Osteoblast (primary cell): ENCODE data around the gene CXCL3. TPM values are rescaled to one million over a fixed set of nuclear protein-coding genes. Genes with fewer than 3 reads are reported as not detected.

Experiments used
- DNase-seq: peaks from one replicate; pipeline ENCODE4 v3.0.0; 2011; ENCODE audit warnings: low spot score, mixed read lengths; ENCODE audit not compliant: insufficient read length; ENCODE audit errors: missing footprints
- H2AFZ ChIP-seq: 2 replicates; pipeline ENCODE4 v1.6.0; 2011; ENCODE audit warnings: mild to moderate bottlenecking, low read length
- H3K27ac ChIP-seq: 2 replicates; pipeline ENCODE4 v1.5.1; 2011; ENCODE audit warnings: mild to moderate bottlenecking, low read depth, low read length, moderate library complexity
- H3K27me3 ChIP-seq: 2 replicates; pipeline ENCODE4 v1.6.0; 2012; ENCODE audit warnings: mild to moderate bottlenecking, control low read depth, inconsistent platforms, low read length, moderate library complexity; ENCODE audit not compliant: insufficient read depth
- H3K36me3 ChIP-seq: 2 replicates; pipeline ENCODE4 v1.5.1; 2011; ENCODE audit warnings: mild to moderate bottlenecking, low read length, control low read depth, moderate library complexity; ENCODE audit not compliant: insufficient read depth
- H3K4me1 ChIP-seq: 2 replicates; pipeline ENCODE4 v1.5.1; 2011; ENCODE audit warnings: mild to moderate bottlenecking, low read length, control low read depth, moderate library complexity; ENCODE audit not compliant: insufficient read depth
- H3K4me2 ChIP-seq: 2 replicates; pipeline ENCODE4 v1.6.0; 2011; ENCODE audit warnings: mild to moderate bottlenecking, low read length; ENCODE audit not compliant: insufficient read depth
- H3K4me3 ChIP-seq: fragments of 200-600 bp; sonication (generic); 3 replicates; pipeline ENCODE4 v1.5.1; 2012; ENCODE audit warnings: mild to moderate bottlenecking, low read length, inconsistent platforms; ENCODE audit not compliant: insufficient read depth
- H3K79me2 ChIP-seq: 2 replicates; pipeline ENCODE4 v1.6.0; 2012; ENCODE audit warnings: mild to moderate bottlenecking, low read length, control low read depth, inconsistent platforms; ENCODE audit not compliant: insufficient read depth
- H3K9me3 ChIP-seq: 2 replicates; pipeline ENCODE4 v1.5.1; 2011; ENCODE audit warnings: low read depth, low read length, control low read depth
- H4K20me1 ChIP-seq: 2 replicates; pipeline ENCODE4 v1.6.0; 2012; ENCODE audit warnings: mild to moderate bottlenecking, low read length, control low read depth; ENCODE audit not compliant: insufficient read depth
- total RNA-seq: library from RNA; depleted of rRNA; stranded (reverse); fragments of >200 nt; gene quantifications from 2 replicates; pipeline ENCODE4 v1.2.3, GENCODE V29; 2012
- TF ChIP-seq, protein P1 (sequence below): IDR thresholded peaks from 2 replicates; pipeline ENCODE4 v1.5.1; 2011; ENCODE audit warnings: mild to moderate bottlenecking, low read depth, low read length, moderate library complexity; ENCODE audit errors: extremely low read depth

Gene CXCL3
- total RNA-seq, 1 donor, result 0.36 TPM

GRCh38 chr4:74063859-74064258 lies 25.4 kb upstream of the CXCL3 start:
- H2AFZ ChIP-seq, result no peak overlapping the region
- no peak for DNase-seq
- no peaks in the 10 kb centered on the region for H4K20me1 ChIP-seq
- H3K79me2 ChIP-seq, result no peaks in the 10 kb centered on the region
- no peaks in the 10 kb centered on the region for H3K27me3 ChIP-seq
- H3K4me1 ChIP-seq, result no peaks in the 10 kb centered on the region
- H3K4me3 ChIP-seq, result no peak overlapping the region
- H3K4me2 ChIP-seq, result no peak overlapping the region
- H3K9me3 ChIP-seq, result no peaks in the 10 kb centered on the region
- no peak overlapping the region for H3K27ac ChIP-seq
- TF ChIP-seq, protein P1, sequence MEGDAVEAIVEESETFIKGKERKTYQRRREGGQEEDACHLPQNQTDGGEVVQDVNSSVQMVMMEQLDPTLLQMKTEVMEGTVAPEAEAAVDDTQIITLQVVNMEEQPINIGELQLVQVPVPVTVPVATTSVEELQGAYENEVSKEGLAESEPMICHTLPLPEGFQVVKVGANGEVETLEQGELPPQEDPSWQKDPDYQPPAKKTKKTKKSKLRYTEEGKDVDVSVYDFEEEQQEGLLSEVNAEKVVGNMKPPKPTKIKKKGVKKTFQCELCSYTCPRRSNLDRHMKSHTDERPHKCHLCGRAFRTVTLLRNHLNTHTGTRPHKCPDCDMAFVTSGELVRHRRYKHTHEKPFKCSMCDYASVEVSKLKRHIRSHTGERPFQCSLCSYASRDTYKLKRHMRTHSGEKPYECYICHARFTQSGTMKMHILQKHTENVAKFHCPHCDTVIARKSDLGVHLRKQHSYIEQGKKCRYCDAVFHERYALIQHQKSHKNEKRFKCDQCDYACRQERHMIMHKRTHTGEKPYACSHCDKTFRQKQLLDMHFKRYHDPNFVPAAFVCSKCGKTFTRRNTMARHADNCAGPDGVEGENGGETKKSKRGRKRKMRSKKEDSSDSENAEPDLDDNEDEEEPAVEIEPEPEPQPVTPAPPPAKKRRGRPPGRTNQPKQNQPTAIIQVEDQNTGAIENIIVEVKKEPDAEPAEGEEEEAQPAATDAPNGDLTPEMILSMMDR, result no peak
- H3K36me3 ChIP-seq, result no peaks in the 10 kb centered on the region

GRCh38 chr4:74062953-74063352 lies 24.5 kb upstream of the CXCL3 start:
- Histone ChIP-seq H3K9me3 (no peaks in the 10 kb centered on the region), H3K36me3 (no peaks in the 10 kb centered on the region), H3K27ac (no peak overlapping the region), H4K20me1 (no peaks in the 10 kb centered on the region), H3K4me2 (no peak overlapping the region), H3K4me3 (no peak overlapping the region), H2AFZ (no peak overlapping the region), H3K4me1 (no peaks in the 10 kb centered on the region), H3K79me2 (no peaks in the 10 kb centered on the region), H3K27me3 (no peaks in the 10 kb centered on the region)
- TF ChIP-seq, protein P1, result no peak
- DNase-seq, result no peak

DNA sequence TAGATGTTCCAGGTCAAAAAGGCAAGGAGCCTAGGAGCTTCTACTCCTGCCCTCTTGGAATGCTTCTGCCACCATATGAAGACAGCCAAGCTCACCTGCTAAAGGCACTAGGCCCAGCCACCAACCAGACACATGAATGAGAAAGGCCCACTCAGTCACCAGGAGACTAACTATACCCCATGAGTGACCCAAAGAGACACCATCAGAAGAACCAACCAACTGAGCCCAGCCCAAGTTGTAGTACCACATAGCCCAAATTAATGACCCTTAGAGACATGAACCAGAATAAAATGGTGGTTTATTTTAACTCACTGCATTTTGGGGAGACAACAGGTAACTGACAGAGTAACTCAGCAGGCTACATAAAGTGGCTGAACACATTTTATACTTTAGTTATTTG lies 22.9 kb upstream of the CXCL3 start:
- Histone ChIP-seq H3K4me1 (peaks cover 7% of the 10 kb centered on the region), H3K36me3 (no peaks in the 10 kb centered on the region), H3K27ac (no peak overlapping the region), H3K27me3 (no peaks in the 10 kb centered on the region), H3K4me2 (no peak overlapping the region), H3K79me2 (no peaks in the 10 kb centered on the region), H3K9me3 (no peaks in the 10 kb centered on the region), H2AFZ (no peak overlapping the region), H4K20me1 (no peaks in the 10 kb centered on the region), H3K4me3 (no peak overlapping the region)
- no peak for DNase-seq
- TF ChIP-seq, protein P1, result no peak

DNA sequence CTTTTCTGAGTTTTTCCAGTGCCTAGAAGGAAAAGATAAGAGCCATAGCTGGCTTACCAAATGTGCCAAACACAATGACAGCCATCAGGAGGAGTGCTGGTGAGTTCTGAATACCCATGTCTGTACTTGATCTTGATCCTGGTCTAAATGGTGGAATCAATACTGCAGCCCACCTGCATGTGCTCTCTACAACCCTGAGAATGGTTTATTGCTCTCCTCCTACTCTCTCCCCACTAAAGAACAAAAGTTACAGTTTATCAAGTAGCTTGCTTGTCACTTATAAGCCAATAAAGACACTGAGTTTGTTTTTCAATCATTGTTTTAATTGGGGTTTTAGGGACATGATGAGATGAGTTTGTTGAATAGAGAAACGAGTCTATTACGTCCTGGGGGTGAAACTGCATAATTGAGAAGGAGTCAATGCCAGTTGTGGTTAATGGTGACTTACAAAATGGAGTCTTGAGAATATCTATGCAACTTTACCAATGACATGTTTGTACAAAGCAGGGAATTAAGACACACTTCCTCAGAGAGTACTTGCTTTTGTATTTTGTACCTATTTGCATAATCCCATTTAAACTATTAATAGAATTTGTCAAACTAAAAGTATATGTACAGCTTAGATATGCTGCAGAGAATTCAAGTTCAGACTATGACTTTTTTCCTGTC lies 20.8 kb upstream of the CXCL3 start:
- no peak for DNase-seq
- no peaks in the 10 kb centered on the region for H3K9me3 ChIP-seq
- no peaks in the 10 kb centered on the region for H3K27me3 ChIP-seq
- H2AFZ ChIP-seq, result no peak overlapping the region
- no peak overlapping the region for H3K4me3 ChIP-seq
- no peak overlapping the region for H3K27ac ChIP-seq
- no peaks in the 10 kb centered on the region for H4K20me1 ChIP-seq
- H3K36me3 ChIP-seq, result no peaks in the 10 kb centered on the region
- no peaks in the 10 kb centered on the region for H3K79me2 ChIP-seq
- TF ChIP-seq, protein P1, result no peak
- no peak overlapping the region for H3K4me2 ChIP-seq
- H3K4me1 ChIP-seq, result peaks cover 10% of the 10 kb centered on the region
